GM18511 (cell line): ENCODE measurements around the gene BRICD5.
"Not testable (repeated sequence)": the region's sequence is repeated elsewhere in the genome, so short reads cannot be mapped to it uniquely, and the experiment has no call there.

Experiments used
- ATAC-seq: cut with Tn5 transposase; IDR thresholded peaks from one replicate; pipeline ENCODE4 v1.9.1; 2021; ENCODE audit warnings: mild to moderate bottlenecking, moderate library complexity; ENCODE audit not compliant: unreplicated experiment

The BRICD5 gene

GRCh38 chr16:2223221-2223941, 12.7 kb upstream of the BRICD5 start, which contains the start of gene E4F1:
Gene E4F1 (plus strand): TSS chr16:2223591. CDS start chr16:2223614, 23 bp downstream.
- ATAC-seq = peak; percentile 96

- ATAC-seq = no peak
Measured at GRCh38 chr16:2216330-2216729, 5.7 kb upstream of the BRICD5 start.

GRCh38 chr16:2214719-2214968, 4.0 kb upstream of the BRICD5 start, which contains the start of gene PGP:
Gene PGP (minus strand): TSS chr16:2214840. CDS start chr16:2214777, 63 bp downstream.
- ATAC-seq = peak; percentile 90

GRCh38 chr16:2213817-2214718, 3.4 kb upstream of the BRICD5 start:
- peak; percentile 8 for ATAC-seq

GRCh38 chr16:2212362-2213324, 2.0 kb upstream of the BRICD5 start:
- no peak for ATAC-seq

- no peak for ATAC-seq
Measured at GRCh38 chr16:2211923-2212347, 1.3 kb upstream of the BRICD5 start.

GRCh38 chr16:2210009-2210332, 692 bp downstream of the BRICD5 start:
- no peak for ATAC-seq

GRCh38 chr16:2209258-2210008, 1.2 kb downstream of the BRICD5 start:
- no peak for ATAC-seq

- no peak for ATAC-seq
Measured at GRCh38 chr16:2208772-2209171, 1.9 kb downstream of the BRICD5 start.

- no peak for ATAC-seq
Measured at GRCh38 chr16:2208308-2208707, 2.4 kb downstream of the BRICD5 start.

GRCh38 chr16:2207872-2208271, 2.8 kb downstream of the BRICD5 start:
- no peak for ATAC-seq

GRCh38 chr16:2206780-2207433, 3.8 kb downstream of the BRICD5 start:
- no peak for ATAC-seq

GRCh38 chr16:2206420-2206779, 4.3 kb downstream of the BRICD5 start:
- ATAC-seq = no peak

- no peak for ATAC-seq
Measured at GRCh38 chr16:2205967-2206313, 4.7 kb downstream of the BRICD5 start.

- ATAC-seq = peak; percentile 79
Measured at GRCh38 chr16:2205104-2205966, 5.3 kb downstream of the BRICD5 start, which contains the start of gene MLST8. Gene MLST8 (plus strand): TSS chr16:2205454. CDS start chr16:2206086, 632 bp downstream.

GRCh38 chr16:2204416-2205103, 6.1 kb downstream of the BRICD5 start:
- ATAC-seq = no peak

GRCh38 chr16:2203119-2203688, 7.5 kb downstream of the BRICD5 start:
- ATAC-seq = not testable (repeated sequence)

GRCh38 chr16:2200313-2200712, 10.3 kb downstream of the BRICD5 start:
- ATAC-seq = no peak
